Kidney tubule cell (primary cell): Measurements from ENCODE around the gene LRPPRC.
A peak's percentile ranks its signal among the peaks of the same experiment; 100 is the strongest.
"Not testable (repeated sequence)": the region's sequence is repeated elsewhere in the genome, so short reads cannot be mapped to it uniquely, and the experiment has no call there.

Source experiments
- DNase-seq: peaks from one replicate; pipeline ENCODE4 v3.0.0-alpha.2; 2018; ENCODE audit warnings: low spot score

Gene LRPPRC

GRCh38 chr2:43995733-43996533 lies at the start of gene LRPPRC:
Gene LRPPRC (minus strand): TSS chr2:43995989. CDS start chr2:43995947, 42 bp downstream.
- DNase-seq: peak; percentile 97

DNA sequence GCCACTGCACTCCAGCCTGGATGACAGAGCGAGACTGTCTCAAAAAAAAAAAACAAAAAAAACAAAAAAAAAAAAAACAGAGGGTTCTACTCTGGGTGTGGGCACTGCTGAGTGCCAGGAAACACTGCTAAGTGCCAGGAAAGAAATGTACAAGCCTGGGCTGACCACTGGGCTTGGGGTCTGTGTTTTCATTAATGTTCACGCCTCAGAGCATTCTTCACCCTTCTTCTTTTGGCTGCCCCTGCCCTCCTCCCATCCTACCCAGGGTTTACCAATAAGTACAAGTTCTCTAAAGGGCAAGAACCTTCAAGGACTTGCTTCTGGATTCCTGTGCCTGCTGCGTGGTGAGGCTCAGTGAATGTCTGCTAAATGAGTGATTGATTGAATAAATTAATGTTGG lies 49.3 kb upstream of the LRPPRC start:
- DNase-seq: no peak

DNA sequence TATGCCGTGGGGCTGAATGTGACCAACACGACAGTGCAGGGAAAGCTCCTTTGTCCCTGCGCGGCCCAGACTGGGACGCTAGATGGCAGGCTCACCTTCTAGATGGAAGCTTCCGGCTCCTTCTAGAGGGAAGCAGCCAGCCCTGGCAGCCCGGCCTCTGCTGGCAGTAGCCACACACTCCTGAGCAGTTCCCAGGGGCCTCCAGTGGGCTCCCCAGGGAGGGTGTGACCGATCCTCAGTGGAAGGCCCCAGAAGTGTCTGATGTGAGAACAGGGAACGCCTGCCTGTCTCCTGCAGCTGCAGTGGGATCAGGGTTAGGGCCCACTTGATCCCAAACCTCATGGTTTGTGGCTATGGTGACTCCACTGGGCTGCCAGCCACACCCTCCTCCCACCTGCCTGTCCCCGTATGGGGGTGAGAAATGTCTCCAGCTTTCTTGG lies 48.5 kb upstream of the LRPPRC start:
- DNase-seq: peak; percentile 87

- no peak for DNase-seq
Observed at GRCh38 chr2:44040365-44040764, 44.6 kb upstream of the LRPPRC start.

- no peak for DNase-seq
Observed at GRCh38 chr2:44038277-44038676, 42.5 kb upstream of the LRPPRC start.

GRCh38 chr2:44037221-44037620 lies 41.4 kb upstream of the LRPPRC start:
- no peak for DNase-seq

DNA sequence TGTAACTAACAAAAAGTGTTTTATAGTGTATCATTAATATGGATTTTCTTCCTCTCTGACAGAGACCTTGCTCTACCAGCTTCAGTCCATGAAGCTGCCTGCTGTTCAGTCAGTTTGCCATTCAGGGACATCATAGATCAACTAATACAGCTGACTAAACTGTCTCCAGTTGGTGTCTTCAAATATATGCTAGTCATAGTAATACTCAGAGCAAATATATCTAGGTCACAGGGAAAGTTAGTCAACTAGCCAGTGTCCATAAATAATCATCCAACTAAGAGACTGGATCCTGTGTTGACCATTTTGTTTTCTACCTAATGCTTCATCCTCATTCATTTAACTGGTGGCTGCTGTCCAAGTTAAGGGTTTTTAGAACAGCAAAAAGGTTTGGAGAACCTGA lies 38.2 kb upstream of the LRPPRC start:
- DNase-seq: no peak

DNA sequence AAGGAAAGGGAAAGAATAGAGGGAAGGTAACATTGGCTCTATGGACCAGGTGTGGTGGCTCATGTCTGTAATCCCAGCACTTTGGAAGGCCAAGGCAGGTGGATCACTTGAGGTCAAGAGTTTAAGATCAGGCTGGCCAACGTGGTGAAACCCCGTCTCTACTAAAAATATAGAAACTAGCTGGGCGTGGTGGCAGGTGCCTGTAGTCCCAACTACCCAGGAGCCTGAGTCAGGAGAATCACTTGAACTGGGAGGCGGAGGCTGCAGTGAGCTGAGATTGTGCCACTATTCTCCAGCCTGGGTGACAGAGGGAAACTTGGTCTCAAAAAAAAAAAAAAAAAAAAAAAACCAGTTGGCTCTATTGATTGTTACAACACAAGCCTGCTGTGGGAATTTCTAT lies 31.3 kb upstream of the LRPPRC start:
- DNase-seq: not testable (repeated sequence)

DNA sequence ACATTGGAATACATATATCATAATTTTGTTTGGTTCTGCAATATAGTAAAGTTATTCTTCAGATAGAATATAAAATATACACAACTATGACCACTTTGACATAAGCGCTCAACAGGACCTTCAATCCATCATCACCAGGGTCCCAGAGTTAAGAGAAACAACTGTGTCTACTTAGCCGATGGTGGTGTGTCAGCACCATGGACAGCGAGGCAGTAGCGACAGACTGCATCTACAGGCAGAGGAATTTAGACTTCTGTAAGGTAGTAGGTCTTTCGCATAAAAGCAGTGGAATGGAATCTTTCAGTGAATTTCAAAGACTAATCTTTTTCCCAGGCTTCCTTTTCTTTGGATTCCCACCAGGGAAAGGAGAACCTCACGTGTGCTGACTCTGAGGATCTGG lies 20.5 kb upstream of the LRPPRC start:
- peak; percentile 42 for DNase-seq

DNA sequence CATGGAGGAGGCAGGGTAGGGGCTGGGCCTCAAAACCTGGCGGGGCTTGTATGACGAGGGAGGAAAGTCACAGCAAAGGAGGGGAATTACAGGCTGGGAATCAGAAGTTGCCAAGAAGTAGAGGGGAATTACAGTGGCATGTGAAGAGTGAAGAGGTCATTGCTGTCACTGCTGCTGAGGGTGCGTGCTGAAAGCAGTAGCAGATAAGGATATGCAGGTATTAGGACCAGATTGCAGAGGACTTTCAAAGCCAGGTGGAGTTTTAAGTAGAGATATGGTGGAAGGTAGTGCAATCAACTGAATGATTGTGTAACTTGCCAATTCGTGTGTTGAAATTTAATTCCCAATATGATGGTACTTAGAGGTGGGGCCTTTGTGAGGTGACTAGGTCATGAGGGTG lies 19.4 kb upstream of the LRPPRC start:
- DNase-seq: no peak

- DNase-seq: not testable (repeated sequence)
Observed at GRCh38 chr2:44013205-44013604, 17.4 kb upstream of the LRPPRC start.

GRCh38 chr2:44010266-44010665 lies 14.5 kb upstream of the LRPPRC start:
- no peak for DNase-seq

DNA sequence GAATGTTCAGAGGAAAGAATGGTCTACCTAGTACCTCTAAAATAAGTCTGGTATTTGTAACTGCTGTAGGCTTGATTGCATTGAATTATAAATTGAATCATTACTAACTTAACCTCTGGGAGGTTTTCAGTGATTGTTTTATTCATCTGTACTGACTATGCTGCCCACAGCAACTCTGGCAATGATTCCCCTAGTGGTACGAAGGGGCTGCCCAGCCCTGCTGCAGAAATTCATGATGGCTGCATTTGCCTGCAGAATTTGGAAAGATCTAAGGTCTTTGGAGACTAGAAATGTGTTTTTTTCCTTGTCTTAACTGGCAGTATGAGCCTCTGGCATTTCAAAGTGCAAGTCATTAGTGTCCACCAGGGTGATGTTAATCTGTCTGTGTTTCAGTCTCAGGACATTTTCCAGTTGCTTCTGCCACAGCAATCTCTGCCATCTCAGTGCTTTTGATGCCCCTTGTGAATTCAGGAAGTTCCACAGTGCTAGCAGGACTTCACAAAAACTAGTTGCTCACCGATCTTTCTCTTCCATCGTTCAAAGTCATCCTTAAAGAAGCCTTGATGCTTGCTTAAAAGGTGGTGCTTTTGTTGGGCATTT lies 13.4 kb upstream of the LRPPRC start:
- DNase-seq: no peak

DNA sequence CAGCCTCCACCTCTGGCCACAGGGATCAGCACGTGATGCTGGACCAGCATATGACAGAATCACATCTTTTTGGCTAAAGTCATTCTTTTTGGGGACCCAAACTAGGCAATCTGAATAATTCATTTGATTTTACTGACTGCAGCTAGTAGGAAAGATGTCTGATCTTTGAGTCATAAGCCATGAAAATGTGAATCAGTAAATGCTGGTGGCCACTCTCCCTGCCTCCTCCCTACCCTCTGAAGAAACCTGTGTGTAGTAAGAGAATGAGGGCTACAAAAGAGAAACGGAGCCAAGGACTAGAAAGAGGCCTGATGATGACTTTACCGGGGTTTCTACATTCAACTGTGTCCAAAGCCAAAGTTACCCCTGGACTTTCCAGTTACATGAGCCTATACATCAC lies 10.1 kb upstream of the LRPPRC start:
- DNase-seq: peak; percentile 61

- peak; percentile 24 for DNase-seq
Observed at GRCh38 chr2:44004735-44005602, 9.2 kb upstream of the LRPPRC start.

DNA sequence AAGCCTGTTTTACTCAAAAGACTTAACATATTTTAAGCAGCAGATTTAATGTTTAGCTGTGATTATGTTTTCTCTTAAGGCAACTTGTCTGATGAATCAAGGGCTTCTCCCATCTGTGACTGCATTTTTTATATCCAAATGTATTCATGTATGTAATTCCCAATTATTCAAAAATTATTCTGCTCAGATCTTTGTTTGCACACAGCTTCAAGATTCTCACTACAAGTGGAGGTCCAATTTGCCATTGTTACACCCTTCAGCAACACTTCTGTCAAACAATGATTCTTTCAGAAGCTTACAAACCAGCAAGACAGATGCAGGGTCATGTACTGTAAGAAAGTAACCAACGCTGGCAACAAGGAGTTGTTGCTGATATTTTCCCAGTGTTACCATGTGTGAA lies 5.9 kb upstream of the LRPPRC start:
- no peak for DNase-seq

DNA sequence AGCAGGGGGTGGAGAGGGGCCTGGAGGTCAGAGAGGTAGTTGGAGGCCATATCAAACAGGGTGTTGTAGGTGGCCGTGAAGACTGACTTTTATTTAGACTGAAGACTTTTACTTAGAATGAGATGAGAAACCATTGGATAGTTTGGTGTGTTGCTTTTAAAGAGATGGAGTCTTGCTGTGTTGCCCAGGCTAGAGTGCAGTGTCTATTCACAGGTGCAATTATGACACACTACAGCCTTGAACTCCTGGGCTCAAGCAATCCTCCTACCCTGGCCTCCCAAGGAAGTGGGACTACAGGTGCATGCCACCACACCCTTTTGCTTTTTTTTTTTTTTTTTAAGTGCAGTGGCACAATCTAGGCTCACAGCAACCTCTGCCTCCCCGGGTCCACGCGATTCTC lies 2.5 kb upstream of the LRPPRC start:
- DNase-seq: no peak

- DNase-seq: no peak
Observed at GRCh38 chr2:43993437-43993836, 2.4 kb downstream of the LRPPRC start.

GRCh38 chr2:43989545-43989944 lies 6.2 kb downstream of the LRPPRC start:
- no peak for DNase-seq

DNA sequence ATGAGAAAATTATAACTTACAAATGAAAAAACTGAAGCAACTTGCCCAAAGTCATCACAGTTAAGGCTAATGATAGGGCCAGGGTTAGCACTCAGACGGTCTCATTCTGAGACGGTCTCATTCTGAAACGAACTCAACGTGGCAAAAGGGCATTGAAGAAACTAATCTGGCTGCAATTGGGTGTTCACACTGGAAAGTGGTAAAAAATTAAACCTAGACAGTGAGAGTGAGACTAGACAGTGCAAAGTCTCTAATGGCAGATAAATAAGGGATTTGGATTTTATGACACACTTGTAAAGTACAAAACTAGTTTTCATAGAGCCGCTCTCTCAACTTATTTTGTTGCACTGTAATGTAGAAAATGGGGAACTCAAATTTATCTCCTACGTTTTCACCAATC lies 9.2 kb downstream of the LRPPRC start:
- no peak for DNase-seq

- DNase-seq: no peak
Observed at GRCh38 chr2:43985359-43985758, 10.4 kb downstream of the LRPPRC start.

- no peak for DNase-seq
Observed at GRCh38 chr2:43984533-43984932, 11.3 kb downstream of the LRPPRC start.

- no peak for DNase-seq
Observed at GRCh38 chr2:43980902-43981301, 14.9 kb downstream of the LRPPRC start.
